Osteoblast (primary cell): Measurements from ENCODE around the gene SOX10. TPM values are rescaled to one million over a fixed set of nuclear protein-coding genes. Genes with fewer than 3 reads are reported as not detected.

Experiments used
- DNase-seq: peaks from one replicate; pipeline ENCODE4 v3.0.0; 2011; ENCODE audit warnings: low spot score, mixed read lengths; ENCODE audit not compliant: insufficient read length; ENCODE audit errors: missing footprints
- H2AFZ ChIP-seq: 2 replicates; pipeline ENCODE4 v1.6.0; 2011; ENCODE audit warnings: mild to moderate bottlenecking, low read length
- H3K27ac ChIP-seq: 2 replicates; pipeline ENCODE4 v1.5.1; 2011; ENCODE audit warnings: mild to moderate bottlenecking, low read depth, low read length, moderate library complexity
- H3K27me3 ChIP-seq: 2 replicates; pipeline ENCODE4 v1.6.0; 2012; ENCODE audit warnings: mild to moderate bottlenecking, control low read depth, inconsistent platforms, low read length, moderate library complexity; ENCODE audit not compliant: insufficient read depth
- H3K36me3 ChIP-seq: 2 replicates; pipeline ENCODE4 v1.5.1; 2011; ENCODE audit warnings: mild to moderate bottlenecking, low read length, control low read depth, moderate library complexity; ENCODE audit not compliant: insufficient read depth
- H3K4me1 ChIP-seq: 2 replicates; pipeline ENCODE4 v1.5.1; 2011; ENCODE audit warnings: mild to moderate bottlenecking, low read length, control low read depth, moderate library complexity; ENCODE audit not compliant: insufficient read depth
- H3K4me2 ChIP-seq: 2 replicates; pipeline ENCODE4 v1.6.0; 2011; ENCODE audit warnings: mild to moderate bottlenecking, low read length; ENCODE audit not compliant: insufficient read depth
- H3K4me3 ChIP-seq: fragments of 200-600 bp; sonication (generic); 3 replicates; pipeline ENCODE4 v1.5.1; 2012; ENCODE audit warnings: mild to moderate bottlenecking, low read length, inconsistent platforms; ENCODE audit not compliant: insufficient read depth
- H3K79me2 ChIP-seq: 2 replicates; pipeline ENCODE4 v1.6.0; 2012; ENCODE audit warnings: mild to moderate bottlenecking, low read length, control low read depth, inconsistent platforms; ENCODE audit not compliant: insufficient read depth
- H3K9me3 ChIP-seq: 2 replicates; pipeline ENCODE4 v1.5.1; 2011; ENCODE audit warnings: low read depth, low read length, control low read depth
- H4K20me1 ChIP-seq: 2 replicates; pipeline ENCODE4 v1.6.0; 2012; ENCODE audit warnings: mild to moderate bottlenecking, low read length, control low read depth; ENCODE audit not compliant: insufficient read depth
- CTCF ChIP-seq: IDR thresholded peaks from 2 replicates; pipeline ENCODE4 v1.5.1; 2011; ENCODE audit warnings: mild to moderate bottlenecking, low read depth, low read length, moderate library complexity; ENCODE audit errors: extremely low read depth
- total RNA-seq: library from RNA; depleted of rRNA; stranded (reverse); fragments of >200 nt; gene quantifications from 2 replicates; pipeline ENCODE4 v1.2.3, GENCODE V29; 2012

SOX10 gene
- total RNA-seq, 1 donor: not detected

- Histone ChIP-seq H3K27ac (no peak overlapping the region), H4K20me1 (no peaks in the 10 kb centered on the region), H3K79me2 (no peaks in the 10 kb centered on the region), H3K27me3 (no peaks in the 10 kb centered on the region), H2AFZ (no peak overlapping the region), H3K9me3 (no peaks in the 10 kb centered on the region), H3K4me2 (no peak overlapping the region), H3K36me3 (no peaks in the 10 kb centered on the region), H3K4me1 (no peaks in the 10 kb centered on the region), H3K4me3 (no peak overlapping the region)
- DNase-seq: no peak
- no peak for TF ChIP-seq CTCF
Measured at GRCh38 chr22:37975153-37975552, 9.2 kb downstream of the SOX10 start.

DNA sequence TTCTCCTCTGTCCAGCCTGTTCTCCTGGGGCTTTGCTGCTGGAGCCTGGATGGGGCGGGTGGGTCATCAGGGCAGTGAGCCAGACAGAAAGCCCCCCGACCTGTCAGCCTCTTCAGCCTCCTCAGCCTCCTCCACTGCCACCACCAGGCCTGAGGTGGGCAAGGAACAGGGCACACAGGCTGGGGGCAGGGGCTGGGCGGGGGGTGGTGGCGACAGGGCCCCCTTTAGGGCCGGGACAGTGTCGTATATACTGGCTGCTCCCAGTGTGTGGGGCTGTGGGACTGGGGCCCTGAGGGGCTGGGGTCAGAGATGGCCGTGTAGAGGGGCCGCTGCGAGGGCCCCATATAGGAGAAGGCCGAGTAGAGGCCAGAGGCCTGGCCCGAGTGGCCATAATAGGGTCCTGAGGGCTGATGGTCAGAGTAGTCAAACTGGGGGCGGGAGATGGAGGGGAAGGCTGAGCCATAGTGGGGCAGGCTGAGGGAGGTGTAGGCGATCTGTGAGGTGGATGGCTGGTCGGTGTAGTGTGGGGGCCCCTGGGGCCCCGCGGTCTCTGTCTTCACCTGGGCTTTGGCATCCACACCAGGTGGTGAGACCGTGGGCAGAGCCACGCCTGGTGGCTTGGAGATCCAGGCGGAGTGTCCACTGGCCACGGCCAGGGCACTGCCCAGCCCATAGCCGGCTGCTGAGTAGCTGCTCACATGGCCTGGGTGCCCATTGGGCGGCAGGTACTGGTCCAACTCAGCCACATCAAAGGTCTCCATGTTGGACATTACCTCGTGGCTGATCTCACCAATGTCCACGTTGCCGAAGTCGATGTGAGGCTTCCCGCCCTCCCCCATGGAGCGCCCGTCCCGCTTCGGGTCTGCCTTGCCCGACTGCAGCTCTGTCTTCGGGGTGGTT, 10.8 kb downstream of the SOX10 start:
- H3K27ac ChIP-seq: no peak overlapping the region
- no peak overlapping the region for H3K4me2 ChIP-seq
- no peak overlapping the region for H2AFZ ChIP-seq
- no peaks in the 10 kb centered on the region for H3K27me3 ChIP-seq
- no peaks in the 10 kb centered on the region for H3K4me1 ChIP-seq
- no peaks in the 10 kb centered on the region for H3K9me3 ChIP-seq
- H3K36me3 ChIP-seq: peaks cover 2% of the 10 kb centered on the region
- H3K4me3 ChIP-seq: no peak overlapping the region
- peaks cover 3% of the 10 kb centered on the region for H4K20me1 ChIP-seq
- no peaks in the 10 kb centered on the region for H3K79me2 ChIP-seq
- TF ChIP-seq CTCF: no peak
- peak; percentile 81 for DNase-seq

GRCh38 chr22:37972527-37972926, 11.8 kb downstream of the SOX10 start:
- Histone ChIP-seq H3K36me3 (peaks cover 3% of the 10 kb centered on the region), H3K27ac (no peak overlapping the region), H2AFZ (no peak overlapping the region), H3K4me2 (no peak overlapping the region), H3K9me3 (no peaks in the 10 kb centered on the region), H4K20me1 (peaks cover 4% of the 10 kb centered on the region), H3K4me3 (no peak overlapping the region), H3K27me3 (no peaks in the 10 kb centered on the region), H3K79me2 (no peaks in the 10 kb centered on the region), H3K4me1 (no peaks in the 10 kb centered on the region)
- peak; percentile 73 for DNase-seq
- TF ChIP-seq CTCF: no peak
